H1 (cell line): Measurements from ENCODE around the gene CCL25.

Experiments used
- CHD2 ChIP-seq: IDR thresholded peaks from 2 replicates; pipeline ENCODE4 v1.6.1; 2012; ENCODE audit warnings: low read length, improper control_type of control experiment
- KDM5A ChIP-seq: fragments of 200-600 bp; IDR thresholded peaks from 2 replicates; pipeline ENCODE4 v1.7.1; 2012; ENCODE audit warnings: mild to moderate bottlenecking, low read length, inconsistent platforms, mixed read lengths

- TF ChIP-seq CHD2 (no peak), KDM5A (no peak)
Measured at GRCh38 chr19:8097681-8098567, 45.4 kb downstream of the CCL25 start.
